ENCODE results near the gene MYO3B. TPM values are rescaled to one million over a fixed set of nuclear protein-coding genes. Genes with fewer than 3 reads are reported as not detected.

MYO3B gene
- total RNA-seq, 1 experiment from 2014 or later, result 0.52 TPM

DNA sequence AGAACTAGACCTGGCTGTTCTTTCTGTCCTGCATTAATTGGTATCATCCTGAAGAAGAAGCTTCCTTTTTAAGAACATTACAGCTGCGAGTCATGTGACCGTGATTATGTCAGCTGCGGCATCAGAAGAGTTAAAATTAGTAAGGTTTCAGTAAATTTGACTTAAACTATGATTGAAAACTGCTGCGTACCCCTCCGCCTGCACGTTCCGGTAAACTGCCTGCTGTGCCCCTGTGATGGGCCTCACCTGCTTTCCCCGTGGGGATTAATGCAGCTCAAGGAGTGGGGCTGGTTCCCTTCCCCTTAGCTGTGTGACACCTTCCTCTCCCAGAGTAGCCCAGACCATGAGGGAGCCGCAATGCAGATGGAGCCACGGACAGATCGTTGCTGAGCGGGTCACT is 36.1 kb upstream of the MYO3B start:
- intact Hi-C loops (cut with micrococcal nuclease; ENCODE audit: unreplicated experiment), result no loop called here
- no peak overlapping the region for H3K27ac ChIP-seq (ENCODE audit: low read depth, low read length, poor library complexity, severe bottlenecking)
- H3K27me3 ChIP-seq (replicated peaks; ENCODE audit: insufficient read depth, low read depth, low read length, poor library complexity), result no peaks in the 10 kb centered on the region
- H3K9me3 ChIP-seq (ENCODE audit: low read depth, low read length, poor library complexity, severe bottlenecking), result no peaks in the 10 kb centered on the region
- ChIA-PET CTCF (no interaction called here), POLR2A (ENCODE audit: low non-redundant PET) (no interaction called here)
- no peak for DNase-seq (ENCODE audit: low spot score)
- no peaks in the 10 kb centered on the region for H3K36me3 ChIP-seq (ENCODE audit: insufficient read depth, low read length, poor library complexity, severe bottlenecking)
- no TSS peak for BruUV-seq (replicated peaks)
- TF ChIP-seq, protein P1, sequence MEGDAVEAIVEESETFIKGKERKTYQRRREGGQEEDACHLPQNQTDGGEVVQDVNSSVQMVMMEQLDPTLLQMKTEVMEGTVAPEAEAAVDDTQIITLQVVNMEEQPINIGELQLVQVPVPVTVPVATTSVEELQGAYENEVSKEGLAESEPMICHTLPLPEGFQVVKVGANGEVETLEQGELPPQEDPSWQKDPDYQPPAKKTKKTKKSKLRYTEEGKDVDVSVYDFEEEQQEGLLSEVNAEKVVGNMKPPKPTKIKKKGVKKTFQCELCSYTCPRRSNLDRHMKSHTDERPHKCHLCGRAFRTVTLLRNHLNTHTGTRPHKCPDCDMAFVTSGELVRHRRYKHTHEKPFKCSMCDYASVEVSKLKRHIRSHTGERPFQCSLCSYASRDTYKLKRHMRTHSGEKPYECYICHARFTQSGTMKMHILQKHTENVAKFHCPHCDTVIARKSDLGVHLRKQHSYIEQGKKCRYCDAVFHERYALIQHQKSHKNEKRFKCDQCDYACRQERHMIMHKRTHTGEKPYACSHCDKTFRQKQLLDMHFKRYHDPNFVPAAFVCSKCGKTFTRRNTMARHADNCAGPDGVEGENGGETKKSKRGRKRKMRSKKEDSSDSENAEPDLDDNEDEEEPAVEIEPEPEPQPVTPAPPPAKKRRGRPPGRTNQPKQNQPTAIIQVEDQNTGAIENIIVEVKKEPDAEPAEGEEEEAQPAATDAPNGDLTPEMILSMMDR (conservative IDR thresholded peaks at IDR 0.05; ENCODE audit: low read depth, low read length), result no peak
- TF ChIP-seq EZH2 (IDR thresholded peaks at IDR 0.05; ENCODE audit: borderline replicate concordance, low read depth, low read length, poor library complexity, severe bottlenecking), result no peak
- H3K4me1 ChIP-seq (ENCODE audit: insufficient read depth, low read length, poor library complexity, severe bottlenecking), result peaks cover 60% of the 10 kb centered on the region
- H3K4me3 ChIP-seq (ENCODE audit: low read depth, low read length, poor library complexity, severe bottlenecking), result no peak overlapping the region

DNA sequence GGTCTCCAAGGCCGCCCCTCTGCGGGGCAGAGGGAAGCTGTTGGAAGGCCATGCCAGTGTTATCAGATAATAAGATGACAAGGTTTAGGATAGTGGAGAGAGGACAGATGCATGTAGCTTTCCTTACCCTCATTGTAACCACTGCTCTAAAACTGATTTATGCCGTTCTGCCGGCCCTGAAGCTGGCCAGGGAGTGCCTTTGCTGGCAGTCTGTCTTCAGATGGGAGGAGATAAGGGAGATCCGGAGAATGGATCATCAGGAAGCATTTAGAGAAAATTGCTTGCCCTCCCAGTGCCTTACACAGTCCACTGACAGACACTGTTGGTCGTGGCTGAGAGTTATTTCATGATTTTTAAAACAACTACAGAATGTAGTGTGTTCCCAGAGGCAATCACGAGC is 35.4 kb upstream of the MYO3B start:
- Histone ChIP-seq H3K27ac (ENCODE audit: low read depth, low read length, poor library complexity, severe bottlenecking) (no peak overlapping the region), H3K4me3 (ENCODE audit: low read depth, low read length, poor library complexity, severe bottlenecking) (no peak overlapping the region), H3K27me3 (replicated peaks; ENCODE audit: insufficient read depth, low read depth, low read length, poor library complexity) (no peaks in the 10 kb centered on the region), H3K9me3 (ENCODE audit: low read depth, low read length, poor library complexity, severe bottlenecking) (no peaks in the 10 kb centered on the region), H3K4me1 (ENCODE audit: insufficient read depth, low read length, poor library complexity, severe bottlenecking) (peaks cover 63% of the 10 kb centered on the region), H3K36me3 (ENCODE audit: insufficient read depth, low read length, poor library complexity, severe bottlenecking) (no peaks in the 10 kb centered on the region)
- intact Hi-C loops (cut with micrococcal nuclease; ENCODE audit: unreplicated experiment), result no loop called here
- ChIA-PET CTCF (no interaction called here), POLR2A (ENCODE audit: low non-redundant PET) (no interaction called here)
- TF ChIP-seq, protein P1 (conservative IDR thresholded peaks at IDR 0.05; ENCODE audit: low read depth, low read length), result no peak
- TF ChIP-seq EZH2 (IDR thresholded peaks at IDR 0.05; ENCODE audit: borderline replicate concordance, low read depth, low read length, poor library complexity, severe bottlenecking), result no peak
- DNase-seq (ENCODE audit: low spot score), result peak; percentile 52
- no TSS peak for BruUV-seq (replicated peaks)

DNA sequence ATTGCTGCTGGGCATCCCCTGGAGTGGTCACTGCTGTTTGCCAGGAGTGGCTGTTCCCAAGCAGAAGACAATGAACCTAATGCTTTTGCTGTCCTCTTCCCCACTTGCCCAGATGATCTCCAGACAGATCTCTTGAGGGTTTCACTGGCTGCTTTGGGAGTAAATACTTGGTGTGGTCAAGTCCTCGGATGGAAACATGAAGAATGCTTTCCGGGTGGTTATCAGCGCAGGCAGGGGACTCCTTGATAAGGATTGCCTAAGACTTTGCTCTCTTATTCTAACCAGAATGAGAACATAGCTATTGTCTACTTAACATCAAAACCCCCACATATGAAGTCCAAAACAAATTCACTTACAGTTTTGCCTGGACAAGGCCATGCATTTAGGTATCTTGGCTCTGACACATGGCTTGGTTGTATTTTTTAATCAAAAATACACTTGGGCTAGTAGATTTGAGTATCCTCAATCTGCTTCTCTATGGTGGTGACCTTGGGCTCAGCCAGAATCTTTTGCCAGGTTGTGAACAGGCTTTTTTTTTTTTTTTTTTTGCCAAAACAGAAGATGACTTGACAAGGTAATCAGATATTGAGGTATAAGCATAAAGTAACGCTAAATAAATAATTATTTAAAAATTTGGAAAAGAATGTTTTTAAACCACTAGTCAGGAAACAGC is 34.8 kb upstream of the MYO3B start:
- H3K27me3 ChIP-seq (replicated peaks; ENCODE audit: insufficient read depth, low read depth, low read length, poor library complexity), result no peaks in the 10 kb centered on the region
- H3K4me3 ChIP-seq (ENCODE audit: low read depth, low read length, poor library complexity, severe bottlenecking), result no peak overlapping the region
- ChIA-PET CTCF (no interaction called here), POLR2A (ENCODE audit: low non-redundant PET) (interaction anchor here (0.6 kb wide), 1 partner anchor 58 kb away, joined by 4 read pairs; no protein-coding TSS in a partner anchor)
- no peaks in the 10 kb centered on the region for H3K9me3 ChIP-seq (ENCODE audit: low read depth, low read length, poor library complexity, severe bottlenecking)
- DNase-seq (ENCODE audit: low spot score), result no peak
- no peaks in the 10 kb centered on the region for H3K36me3 ChIP-seq (ENCODE audit: insufficient read depth, low read length, poor library complexity, severe bottlenecking)
- intact Hi-C loops (cut with micrococcal nuclease; ENCODE audit: unreplicated experiment), result no loop called here
- no peak for TF ChIP-seq EZH2 (IDR thresholded peaks at IDR 0.05; ENCODE audit: borderline replicate concordance, low read depth, low read length, poor library complexity, severe bottlenecking)
- TF ChIP-seq, protein P1 (conservative IDR thresholded peaks at IDR 0.05; ENCODE audit: low read depth, low read length), result no peak
- H3K27ac ChIP-seq (ENCODE audit: low read depth, low read length, poor library complexity, severe bottlenecking), result no peak overlapping the region
- peaks cover 63% of the 10 kb centered on the region for H3K4me1 ChIP-seq (ENCODE audit: insufficient read depth, low read length, poor library complexity, severe bottlenecking)
- BruUV-seq (replicated peaks), result no TSS peak
